Loucy (cell line): Measurements from ENCODE around the gene TRIO.

Experiments
- H2AFZ ChIP-seq: fragments of 200-600 bp; sonication (generic); 2 replicates; pipeline ENCODE4 v1.6.0; 2016; ENCODE audit warnings: antibody characterized with exemption, mild to moderate bottlenecking, low read length, moderate library complexity
- H3F3A ChIP-seq: fragments of 200-600 bp; 2 replicates; pipeline ENCODE4 v1.6.0; 2016; ENCODE audit warnings: antibody characterized with exemption, low read depth, mild to moderate bottlenecking
- H3K27me3 ChIP-seq: fragments of 200-600 bp; sonication (generic); 2 replicates; pipeline ENCODE4 v1.6.1; 2014; ENCODE audit warnings: low read length, mild to moderate bottlenecking; ENCODE audit not compliant: insufficient read depth, poor library complexity, severe bottlenecking
- H3K36me3 ChIP-seq: fragments of 200-600 bp; sonication (generic); 2 replicates; pipeline ENCODE4 v1.6.1; 2016; ENCODE audit warnings: low read length; ENCODE audit not compliant: insufficient read depth
- H3K4me1 ChIP-seq: fragments of 200-600 bp; sonication (generic); 2 replicates; pipeline ENCODE4 v1.5.1; 2014; ENCODE audit warnings: low read length, mild to moderate bottlenecking; ENCODE audit not compliant: insufficient read depth, poor library complexity, severe bottlenecking
- H3K4me2 ChIP-seq: fragments of 200-600 bp; sonication (generic); 2 replicates; pipeline ENCODE4 v1.6.0; 2014; ENCODE audit warnings: antibody characterized with exemption, low read length, low read depth, mild to moderate bottlenecking; ENCODE audit not compliant: poor library complexity, severe bottlenecking
- H3K4me3 ChIP-seq: fragments of 200-600 bp; sonication (generic); 2 replicates; pipeline ENCODE4 v1.5.1; 2014; ENCODE audit warnings: low read length, mild to moderate bottlenecking, mixed read lengths; ENCODE audit not compliant: poor library complexity, severe bottlenecking
- H3K79me2 ChIP-seq: fragments of 200-600 bp; sonication (generic); 2 replicates; pipeline ENCODE4 v1.6.1; 2014; ENCODE audit warnings: low read length; ENCODE audit not compliant: insufficient read depth
- H3K9ac ChIP-seq: fragments of 200-600 bp; sonication (generic); 2 replicates; pipeline ENCODE4 v1.6.0; 2014; ENCODE audit warnings: mild to moderate bottlenecking, low read depth, low read length, moderate library complexity; ENCODE audit not compliant: poor library complexity, severe bottlenecking
- H3K9me2 ChIP-seq: fragments of 200-600 bp; sonication (generic); replicated peaks from 2 replicates; pipeline ENCODE4 v1.6.1; 2016; ENCODE audit warnings: low read depth, low read length, mixed read lengths
- H3K9me3 ChIP-seq: fragments of 200-600 bp; sonication (generic); 2 replicates; pipeline ENCODE4 v1.6.1; 2014; ENCODE audit warnings: mild to moderate bottlenecking, antibody characterized with exemption, low read length, low read depth; ENCODE audit not compliant: insufficient read depth
- H4K20me1 ChIP-seq: fragments of 200-600 bp; sonication (generic); 2 replicates; pipeline ENCODE4 v1.6.0; 2014; ENCODE audit warnings: antibody characterized with exemption, low read length, mild to moderate bottlenecking; ENCODE audit not compliant: insufficient read depth, poor library complexity, severe bottlenecking
- CTCF ChIP-seq: fragments of 200-600 bp; sonication (generic); conservative IDR thresholded peaks from 2 replicates; pipeline ENCODE4 v1.5.1; 2014; ENCODE audit warnings: mild to moderate bottlenecking, antibody characterized with exemption, low read length
- EZH2phosphoT487 ChIP-seq: fragments of 200-600 bp; IDR thresholded peaks from 2 replicates; pipeline ENCODE4 v1.6.1; 2018; ENCODE audit warnings: antibody characterized with exemption, mild to moderate bottlenecking, moderate library complexity, borderline replicate concordance

TRIO gene

DNA sequence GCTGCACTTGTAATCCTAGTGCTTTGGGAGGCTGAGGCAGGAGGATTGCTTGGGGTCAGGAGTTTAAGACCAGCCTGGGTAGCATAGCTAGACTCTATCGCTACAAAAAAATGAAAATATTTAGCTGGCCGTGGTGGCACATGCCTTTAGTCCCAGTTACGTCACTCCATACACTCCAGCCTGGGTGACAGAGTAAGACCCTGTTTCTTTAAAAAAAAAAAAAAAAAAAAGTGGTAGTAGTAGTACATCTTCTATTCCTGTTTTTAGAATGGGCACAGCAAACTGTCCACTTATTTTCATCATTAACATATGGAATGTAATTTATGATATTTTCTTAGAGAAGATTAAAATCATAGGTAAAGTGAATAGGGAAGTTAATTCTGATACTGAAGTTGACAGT lies 48.2 kb downstream of the TRIO start:
- H3K4me2 ChIP-seq, result no peak overlapping the region
- no peaks in the 10 kb centered on the region for H3K27me3 ChIP-seq
- no peak overlapping the region for H2AFZ ChIP-seq
- H3K79me2 ChIP-seq, result peaks cover 99% of the 10 kb centered on the region
- H3K9me3 ChIP-seq, result no peaks in the 10 kb centered on the region
- no peaks in the 10 kb centered on the region for H3K9me2 ChIP-seq
- no peaks in the 10 kb centered on the region for H3K36me3 ChIP-seq
- TF ChIP-seq CTCF, result no peak
- TF ChIP-seq EZH2phosphoT487, result no peak
- no peak overlapping the region for H3K4me3 ChIP-seq
- H4K20me1 ChIP-seq, result peaks cover 44% of the 10 kb centered on the region
- H3F3A ChIP-seq, result no peaks in the 10 kb centered on the region
- H3K4me1 ChIP-seq, result no peaks in the 10 kb centered on the region
- H3K9ac ChIP-seq, result no peak overlapping the region

DNA sequence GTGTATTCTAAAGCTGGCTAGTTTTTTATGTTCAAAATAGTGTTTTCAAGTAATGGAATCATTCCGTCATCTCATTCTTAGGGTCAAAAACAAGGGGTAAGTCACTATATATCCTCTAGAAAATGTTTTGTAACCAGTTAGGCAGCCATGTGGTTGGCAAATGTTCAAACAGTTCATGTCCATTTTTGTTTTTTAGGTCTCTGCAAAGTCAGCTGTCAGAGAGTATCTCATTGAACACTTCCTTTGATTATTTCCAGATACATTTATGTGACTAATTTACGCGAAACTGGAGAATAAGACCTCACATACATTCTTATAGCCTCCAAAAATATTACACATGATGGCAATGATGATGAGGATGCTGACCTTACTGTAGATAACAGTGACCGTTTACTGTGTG lies 50.4 kb downstream of the TRIO start:
- Histone ChIP-seq H3K9ac (no peak overlapping the region), H3K79me2 (peaks cover 98% of the 10 kb centered on the region), H3K9me3 (no peaks in the 10 kb centered on the region), H3K4me2 (no peak overlapping the region), H3K9me2 (no peaks in the 10 kb centered on the region), H3K36me3 (no peaks in the 10 kb centered on the region), H3F3A (no peaks in the 10 kb centered on the region), H4K20me1 (peaks cover 37% of the 10 kb centered on the region), H3K4me3 (no peak overlapping the region), H3K4me1 (no peaks in the 10 kb centered on the region), H3K27me3 (no peaks in the 10 kb centered on the region), H2AFZ (no peak overlapping the region)
- TF ChIP-seq EZH2phosphoT487 (no peak), CTCF (no peak)

DNA sequence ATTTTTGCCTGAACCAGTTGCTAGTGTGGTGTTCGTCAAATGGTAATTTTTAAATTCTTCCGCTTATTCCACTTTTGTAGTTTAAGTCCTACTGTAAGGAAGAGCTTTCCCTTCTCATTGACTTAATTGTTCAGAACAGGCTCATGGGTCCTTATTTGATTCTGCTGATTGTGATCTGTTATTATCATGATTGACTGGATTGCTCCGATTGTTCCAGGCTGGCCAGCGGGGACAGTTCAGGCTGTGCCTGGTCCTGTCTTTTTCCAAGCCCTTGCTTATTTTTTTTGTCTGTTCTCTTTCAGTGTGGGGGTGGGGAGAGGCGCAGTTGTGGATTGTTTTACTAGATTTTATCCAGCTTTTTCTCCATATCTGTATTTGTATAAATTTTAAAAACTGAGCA lies 52.4 kb downstream of the TRIO start:
- H3K9ac ChIP-seq, result no peak overlapping the region
- no peaks in the 10 kb centered on the region for H3K4me1 ChIP-seq
- no peaks in the 10 kb centered on the region for H3F3A ChIP-seq
- H3K4me2 ChIP-seq, result no peak overlapping the region
- no peak overlapping the region for H2AFZ ChIP-seq
- peaks cover 99% of the 10 kb centered on the region for H3K79me2 ChIP-seq
- no peaks in the 10 kb centered on the region for H3K27me3 ChIP-seq
- H3K9me3 ChIP-seq, result no peaks in the 10 kb centered on the region
- H3K9me2 ChIP-seq, result no peaks in the 10 kb centered on the region
- no peak overlapping the region for H3K4me3 ChIP-seq
- TF ChIP-seq CTCF (no peak), EZH2phosphoT487 (no peak)
- H3K36me3 ChIP-seq, result no peaks in the 10 kb centered on the region
- H4K20me1 ChIP-seq, result peaks cover 28% of the 10 kb centered on the region
